Endothelial cell (in vitro differentiated cells): Measurements from ENCODE around the gene ESM1. TPM values are rescaled to one million over a fixed set of nuclear protein-coding genes. Genes with fewer than 3 reads are reported as not detected.

Experiments
- DNase-seq: peaks from one replicate; pipeline ENCODE4 v3.0.0; 2021; ENCODE audit warnings: low spot score
- H3K27ac Mint-ChIP-seq: one replicate; pipeline ENCODE4 v1.8.0; 2021; ENCODE audit warnings: mixed read lengths, inconsistent platforms; ENCODE audit not compliant: unreplicated experiment
- H3K27me3 Mint-ChIP-seq: one replicate; pipeline ENCODE4 v1.8.0; 2021; ENCODE audit warnings: mild to moderate bottlenecking, moderate library complexity, mixed read lengths, inconsistent platforms; ENCODE audit not compliant: unreplicated experiment
- H3K36me3 Mint-ChIP-seq: one replicate; pipeline ENCODE4 v1.8.0; 2021; ENCODE audit warnings: mild to moderate bottlenecking, low read depth, mixed read lengths, inconsistent platforms; ENCODE audit not compliant: unreplicated experiment
- H3K4me1 Mint-ChIP-seq: one replicate; pipeline ENCODE4 v1.8.0; 2021; ENCODE audit warnings: mild to moderate bottlenecking, mixed read lengths, inconsistent platforms; ENCODE audit not compliant: unreplicated experiment
- H3K4me3 Mint-ChIP-seq: one replicate; pipeline ENCODE4 v1.8.0; 2021; ENCODE audit warnings: mild to moderate bottlenecking, mixed read lengths, inconsistent platforms; ENCODE audit not compliant: unreplicated experiment
- H3K9me3 Mint-ChIP-seq: one replicate; pipeline ENCODE4 v1.8.0; 2021; ENCODE audit warnings: mixed read lengths, inconsistent platforms; ENCODE audit not compliant: unreplicated experiment
- total RNA-seq: library from RNA; stranded (reverse); fragmentation: NEBNext Ultra II Directional; extraction: Animal tissue kit (Norgen Biotek cat#: 25700); gene quantifications from one replicate; pipeline ENCODE4 v1.2.1, GENCODE V29; 2021; ENCODE audit not compliant: unreplicated experiment
- TF ChIP-seq, protein P1 (sequence below): fragments of 200-600 bp; sonication (generic); IDR thresholded peaks from one replicate; pipeline ENCODE4 v1.5.0; 2021; ENCODE audit warnings: antibody characterized with exemption; ENCODE audit not compliant: unreplicated experiment

The ESM1 gene
- total RNA-seq, 1 donor from 2014 or later: 8.2 TPM

DNA sequence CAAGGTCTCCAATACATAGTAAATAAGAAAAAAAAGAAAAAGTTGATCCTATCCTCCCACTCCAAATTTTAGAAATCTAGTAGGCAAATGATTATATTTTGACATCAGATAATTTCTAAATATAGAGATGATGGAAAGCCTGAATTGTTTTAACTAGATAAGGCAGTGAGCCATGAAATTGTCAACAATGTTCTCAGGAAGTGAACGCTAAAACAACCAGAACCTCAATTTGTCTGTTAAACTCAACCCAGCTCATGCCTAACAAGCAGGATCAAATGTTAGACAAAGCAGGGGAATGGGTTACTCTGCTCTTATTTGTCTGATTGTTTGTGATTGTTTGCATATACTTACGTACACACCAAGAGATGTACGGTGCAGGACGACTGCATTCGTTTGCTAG, 49.2 kb downstream of the ESM1 start:
- H3K4me1 Mint-ChIP-seq: peaks cover 26% of the 10 kb centered on the region
- DNase-seq: no peak
- H3K9me3 Mint-ChIP-seq: no peaks in the 10 kb centered on the region
- H3K27me3 Mint-ChIP-seq: no peaks in the 10 kb centered on the region
- H3K4me3 Mint-ChIP-seq: no peak overlapping the region
- no peaks in the 10 kb centered on the region for H3K36me3 Mint-ChIP-seq
- TF ChIP-seq, protein P1, sequence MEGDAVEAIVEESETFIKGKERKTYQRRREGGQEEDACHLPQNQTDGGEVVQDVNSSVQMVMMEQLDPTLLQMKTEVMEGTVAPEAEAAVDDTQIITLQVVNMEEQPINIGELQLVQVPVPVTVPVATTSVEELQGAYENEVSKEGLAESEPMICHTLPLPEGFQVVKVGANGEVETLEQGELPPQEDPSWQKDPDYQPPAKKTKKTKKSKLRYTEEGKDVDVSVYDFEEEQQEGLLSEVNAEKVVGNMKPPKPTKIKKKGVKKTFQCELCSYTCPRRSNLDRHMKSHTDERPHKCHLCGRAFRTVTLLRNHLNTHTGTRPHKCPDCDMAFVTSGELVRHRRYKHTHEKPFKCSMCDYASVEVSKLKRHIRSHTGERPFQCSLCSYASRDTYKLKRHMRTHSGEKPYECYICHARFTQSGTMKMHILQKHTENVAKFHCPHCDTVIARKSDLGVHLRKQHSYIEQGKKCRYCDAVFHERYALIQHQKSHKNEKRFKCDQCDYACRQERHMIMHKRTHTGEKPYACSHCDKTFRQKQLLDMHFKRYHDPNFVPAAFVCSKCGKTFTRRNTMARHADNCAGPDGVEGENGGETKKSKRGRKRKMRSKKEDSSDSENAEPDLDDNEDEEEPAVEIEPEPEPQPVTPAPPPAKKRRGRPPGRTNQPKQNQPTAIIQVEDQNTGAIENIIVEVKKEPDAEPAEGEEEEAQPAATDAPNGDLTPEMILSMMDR: no peak
- H3K27ac Mint-ChIP-seq: no peak overlapping the region

DNA sequence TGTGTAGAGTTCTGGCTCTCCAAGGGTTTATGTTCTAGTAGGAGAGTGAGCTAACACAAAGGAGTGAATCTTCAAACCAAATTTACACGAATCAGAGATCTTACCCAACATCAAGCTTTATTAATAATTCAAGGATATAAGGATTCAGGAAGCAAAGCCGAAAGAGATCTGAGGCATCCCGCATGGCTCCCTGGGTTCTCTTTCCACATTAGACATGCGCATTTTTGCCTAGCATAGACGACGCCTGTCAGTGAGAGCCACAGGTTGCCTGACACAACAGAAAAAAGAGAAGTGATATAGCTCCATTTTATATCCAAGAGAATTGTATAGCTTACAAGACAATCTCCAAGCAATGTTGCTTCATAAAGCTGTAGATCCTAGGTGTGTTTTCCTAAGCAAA, 52.6 kb downstream of the ESM1 start:
- no peak for DNase-seq
- no peaks in the 10 kb centered on the region for H3K36me3 Mint-ChIP-seq
- no peak overlapping the region for H3K4me3 Mint-ChIP-seq

DNA sequence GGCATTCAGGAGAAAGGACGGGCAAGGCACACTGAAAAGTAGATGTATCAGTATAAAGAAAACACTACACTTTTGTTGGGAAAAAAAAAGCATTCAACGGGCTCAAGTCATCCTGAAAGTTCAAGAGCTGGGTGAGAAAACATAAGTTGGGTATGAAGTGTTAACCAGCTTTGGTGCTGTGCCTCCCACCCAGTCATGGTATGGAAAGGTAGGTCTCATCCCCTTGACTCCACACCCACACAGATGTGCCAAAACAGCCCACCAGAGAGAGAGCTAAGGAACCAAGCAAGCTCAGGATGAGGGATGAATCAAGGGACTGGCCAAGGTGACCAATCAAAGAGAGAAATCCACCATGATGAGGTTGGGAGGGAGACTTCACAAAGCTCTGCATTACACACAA, 54.7 kb downstream of the ESM1 start:
- Mint-ChIP-seq H3K4me3 (no peak overlapping the region), H3K27me3 (no peaks in the 10 kb centered on the region), H3K36me3 (no peaks in the 10 kb centered on the region), H3K27ac (no peak overlapping the region), H3K9me3 (no peaks in the 10 kb centered on the region), H3K4me1 (peaks cover 18% of the 10 kb centered on the region)
- TF ChIP-seq, protein P1: no peak
- DNase-seq: no peak

More for the DNA sequence above, 52.6 kb downstream of the ESM1 start:
- TF ChIP-seq, protein P1: no peak
- Mint-ChIP-seq H3K9me3 (no peaks in the 10 kb centered on the region), H3K27me3 (no peaks in the 10 kb centered on the region), H3K4me1 (peaks cover 26% of the 10 kb centered on the region), H3K27ac (no peak overlapping the region)

Other genes starting within 250 kb of the ESM1 start
- gene GZMK, start 38.7 kb upstream of the ESM1 start, total RNA-seq: not detected
- 0.62 TPM for gene GZMA, start 117.1 kb upstream of the ESM1 start, total RNA-seq
- gene GPX8, start 174.6 kb upstream of the ESM1 start, total RNA-seq: 40.9 TPM
- gene CDC20B, start 187.6 kb upstream of the ESM1 start, total RNA-seq: not detected
- not detected for gene MCIDAS, start 241.7 kb upstream of the ESM1 start, total RNA-seq
- gene CCNO, start 248.0 kb upstream of the ESM1 start, total RNA-seq: 0.15 TPM